Activated CD4-positive, alpha-beta T cell treated with anti-CD3 and anti-CD28 coated beads, Interleukin-2, amount 50 U/mL, for 16 hours (primary cell): ENCODE results near the gene PRKCE.

ENCODE experiments used
- DNase-seq: peaks from one replicate; pipeline ENCODE4 v3.0.0-alpha.2; 2020

The PRKCE gene

GRCh38 chr2:46161911-46162310 is 510.4 kb downstream of the PRKCE start:
- DNase-seq, result no peak

GRCh38 chr2:46162329-46163097 is 511.0 kb downstream of the PRKCE start:
- no peak for DNase-seq

- DNase-seq, result no peak
Measured at GRCh38 chr2:46163098-46163430, 511.6 kb downstream of the PRKCE start.

GRCh38 chr2:46163804-46164528 is 512.5 kb downstream of the PRKCE start:
- no peak for DNase-seq

- DNase-seq, result no peak
Measured at GRCh38 chr2:46164529-46165301, 513.2 kb downstream of the PRKCE start.

- no peak for DNase-seq
Measured at GRCh38 chr2:46165916-46166315, 514.4 kb downstream of the PRKCE start.

- no peak for DNase-seq
Measured at GRCh38 chr2:46167406-46167805, 515.9 kb downstream of the PRKCE start.

- no peak for DNase-seq
Measured at GRCh38 chr2:46167924-46168323, 516.4 kb downstream of the PRKCE start.

GRCh38 chr2:46169467-46169866 is 518.0 kb downstream of the PRKCE start:
- no peak for DNase-seq

GRCh38 chr2:46170026-46170425 is 518.6 kb downstream of the PRKCE start:
- no peak for DNase-seq

- no peak for DNase-seq
Measured at GRCh38 chr2:46170611-46171350, 519.3 kb downstream of the PRKCE start.

- no peak for DNase-seq
Measured at GRCh38 chr2:46171411-46171953, 520.0 kb downstream of the PRKCE start.

GRCh38 chr2:46171996-46172546 is 520.6 kb downstream of the PRKCE start:
- no peak for DNase-seq

- DNase-seq, result no peak
Measured at GRCh38 chr2:46173030-46173429, 521.6 kb downstream of the PRKCE start.

GRCh38 chr2:46173636-46174250 is 522.3 kb downstream of the PRKCE start:
- no peak for DNase-seq

GRCh38 chr2:46174345-46175170 is 523.1 kb downstream of the PRKCE start:
- no peak for DNase-seq

- DNase-seq, result no peak
Measured at GRCh38 chr2:46175419-46175818, 523.9 kb downstream of the PRKCE start.

GRCh38 chr2:46177461-46178089 is 526.1 kb downstream of the PRKCE start:
- no peak for DNase-seq

GRCh38 chr2:46179037-46179621 is 527.7 kb downstream of the PRKCE start:
- peak; percentile 59 for DNase-seq

- DNase-seq, result no peak
Measured at GRCh38 chr2:46180189-46180588, 528.7 kb downstream of the PRKCE start.
